Stimulated activated CD4-positive, alpha-beta T cell treated with anti-CD3 and anti-CD28 coated beads, TNF-alpha, amount 100 ng/mL, for 24 hours (primary cell): Measurements from ENCODE around the gene HCN3.

Experiments used
- DNase-seq, 3 experiments: peaks; one replicate each; pipeline ENCODE4 v3.0.0-alpha.2; 2020; ENCODE audit warnings: low read depth in 3 of 3

HCN3 gene

DNA sequence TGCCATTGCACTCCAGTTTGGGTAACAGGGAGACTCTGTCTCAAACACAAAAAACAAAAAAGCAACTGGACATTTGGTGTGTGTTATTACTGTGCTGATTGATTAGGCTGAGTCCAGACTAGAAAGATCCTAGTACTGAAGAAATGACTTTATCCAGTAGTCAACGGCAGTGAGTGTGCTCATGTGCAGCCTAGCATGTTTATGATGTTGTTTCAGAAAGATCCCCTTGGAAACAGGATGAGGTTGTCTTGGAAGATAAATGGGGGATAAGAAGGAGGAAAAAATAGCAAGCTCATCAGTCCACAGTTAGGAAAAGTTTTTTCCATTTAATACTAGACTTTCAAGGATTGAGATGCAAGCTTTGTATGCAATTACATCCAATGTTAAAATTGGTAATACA lies 57.7 kb downstream of the HCN3 start:
- no peak for DNase-seq
